IMR-90 (cell line): Measurements from ENCODE around the gene CELA1. TPM values are rescaled to one million over a fixed set of nuclear protein-coding genes. Genes with fewer than 3 reads are reported as not detected.

Experiments
- ATAC-seq: fragments of 200-7000 bp; cut with Tn5 transposase; 2 replicates; pipeline ENCODE4 v1.9.1; 2020; ENCODE audit warnings: low read depth, mild to moderate bottlenecking, moderate library complexity
- BruUV-seq: library from RNA; stranded (reverse); fragments of 400-500 nt; replicated peaks from 2 replicates; lab custom pipeline; 2021; lab: Mats Ljungman, UMichigan
- CTCF ChIA-PET: fragments of 300-600 bp; formaldehyde crosslinking; extraction: SDS; loops from one replicate; lab custom pipeline; 2021; ENCODE audit warnings: antibody characterized with exemption; lab: Yijun Ruan, JAX
- POLR2A ChIA-PET: fragments of 300-600 bp; sonication (Branson Sonifier 250); formaldehyde crosslinking; loops from one replicate; lab custom pipeline; 2022; ENCODE audit warnings: antibody characterized with exemption; ENCODE audit not compliant: unreplicated experiment; lab: Charles Lee
- DNase-seq: peaks from one replicate; pipeline ENCODE4 v3.0.0; 2013
- H2AFZ ChIP-seq: replicated peaks from 2 replicates; pipeline ENCODE3; 2013; ENCODE audit warnings: low read length, mild to moderate bottlenecking; ENCODE audit not compliant: poor library complexity
- H2AK5ac ChIP-seq: 2 replicates; pipeline ENCODE4 v1.6.1; 2013; ENCODE audit warnings: low read depth, low read length, inconsistent platforms
- H2AK9ac ChIP-seq: replicated peaks from 2 replicates; pipeline ENCODE3; 2013; ENCODE audit warnings: mild to moderate bottlenecking, low read depth, low read length, moderate library complexity; ENCODE audit not compliant: poor library complexity
- H2BK120ac ChIP-seq: 2 replicates; pipeline ENCODE4 v1.6.1; 2013; ENCODE audit warnings: low read depth, low read length, inconsistent platforms
- H2BK15ac ChIP-seq: 3 replicates; pipeline ENCODE4 v1.6.1; 2013; ENCODE audit warnings: low read depth, low read length, inconsistent platforms
- H2BK20ac ChIP-seq: 2 replicates; pipeline ENCODE4 v1.6.1; 2013; ENCODE audit warnings: low read depth, mild to moderate bottlenecking, inconsistent platforms, low read length, moderate library complexity
- H2BK5ac ChIP-seq: 2 replicates; pipeline ENCODE4 v1.6.1; 2013; ENCODE audit warnings: mild to moderate bottlenecking, low read depth, low read length, inconsistent platforms; ENCODE audit not compliant: poor library complexity, severe bottlenecking
- H3K14ac ChIP-seq: replicated peaks from 2 replicates; pipeline ENCODE4 v1.6.1; 2013; ENCODE audit warnings: low read depth, low read length, inconsistent platforms
- H3K18ac ChIP-seq: 2 replicates; pipeline ENCODE4 v1.6.1; 2013; ENCODE audit warnings: low read depth, low read length, control low read depth
- H3K23ac ChIP-seq: 2 replicates; pipeline ENCODE4 v1.6.1; 2013; ENCODE audit warnings: low read depth, low read length, inconsistent platforms
- H3K27ac ChIP-seq: 2 replicates; pipeline ENCODE4 v1.5.1; 2013; ENCODE audit warnings: mild to moderate bottlenecking, control low read depth, low read length; ENCODE audit not compliant: insufficient read depth
- H3K27me3 ChIP-seq: 2 replicates; pipeline ENCODE4 v1.6.1; 2013; ENCODE audit warnings: low read length; ENCODE audit not compliant: control insufficient read depth, insufficient read depth
- H3K36me3 ChIP-seq: 2 replicates; pipeline ENCODE4 v1.6.1; 2013; ENCODE audit warnings: low read length, mixed read lengths; ENCODE audit not compliant: control insufficient read depth, insufficient read depth
- H3K4ac ChIP-seq: 2 replicates; pipeline ENCODE4 v1.6.1; 2013; ENCODE audit warnings: low read depth, low read length, inconsistent platforms
- H3K4me1 ChIP-seq: 2 replicates; pipeline ENCODE4 v1.6.1; 2013; ENCODE audit warnings: low read length, mixed read lengths; ENCODE audit not compliant: control insufficient read depth, insufficient read depth
- H3K4me2 ChIP-seq: 2 replicates; pipeline ENCODE4 v1.6.1; 2013; ENCODE audit warnings: low read depth, mild to moderate bottlenecking, control low read depth, low read length, moderate library complexity
- H3K4me3 ChIP-seq: 2 replicates; pipeline ENCODE4 v1.5.1; 2013; ENCODE audit warnings: low read depth, mild to moderate bottlenecking, control low read depth, low read length, moderate library complexity; ENCODE audit not compliant: insufficient read depth
- H3K56ac ChIP-seq: 2 replicates; pipeline ENCODE4 v1.6.1; 2013; ENCODE audit warnings: low read length, inconsistent platforms; ENCODE audit not compliant: insufficient read depth; ENCODE audit errors: extremely low read depth
- H3K79me1 ChIP-seq, 2 experiments: 2 replicates each; pipeline ENCODE4 v1.6.1; 2013; ENCODE audit warnings: low read length in 2 of 2, inconsistent platforms in 1 of 2, low read depth in 1 of 2
- H3K9ac ChIP-seq: 2 replicates; pipeline ENCODE4 v1.6.1; 2013; ENCODE audit warnings: low read depth, low read length, control low read depth
- H3K9me1 ChIP-seq: 2 replicates; pipeline ENCODE4 v1.6.1; 2013; ENCODE audit warnings: low read length, inconsistent platforms; ENCODE audit not compliant: insufficient read depth
- H3K9me3 ChIP-seq: 2 replicates; pipeline ENCODE4 v1.6.1; 2013; ENCODE audit warnings: low read length; ENCODE audit not compliant: control insufficient read depth, insufficient read depth
- H4K20me1 ChIP-seq: 2 replicates; pipeline ENCODE4 v1.6.1; 2013; ENCODE audit warnings: low read length, inconsistent platforms; ENCODE audit not compliant: insufficient read depth
- H4K5ac ChIP-seq: 2 replicates; pipeline ENCODE4 v1.6.1; 2013; ENCODE audit warnings: mild to moderate bottlenecking, low read depth, low read length, control low read depth
- H4K8ac ChIP-seq, 2 experiments: 2 replicates each; pipeline ENCODE4 v1.6.1; 2013; ENCODE audit warnings: low read depth in 2 of 2, low read length in 2 of 2, control low read depth in 1 of 2, inconsistent platforms in 1 of 2
- H4K91ac ChIP-seq: 2 replicates; pipeline ENCODE4 v1.6.1; 2013; ENCODE audit warnings: low read depth, low read length, inconsistent platforms; ENCODE audit not compliant: insufficient read depth
- BHLHE40 ChIP-seq: fragments of 150-350 bp; IDR thresholded peaks from 2 replicates; pipeline ENCODE4 v1.6.1; 2016; ENCODE audit warnings: mild to moderate bottlenecking, low read depth, low read length
- CEBPB ChIP-seq: IDR thresholded peaks from 2 replicates; pipeline ENCODE4 v1.6.1; 2012; ENCODE audit warnings: low read depth, low read length, improper control_type of control experiment
- CHD1 ChIP-seq: IDR thresholded peaks from 2 replicates; pipeline ENCODE4 v1.6.1; 2012; ENCODE audit warnings: low read depth, low read length, improper control_type of control experiment
- ELK1 ChIP-seq: fragments of 150-350 bp; IDR thresholded peaks from 2 replicates; pipeline ENCODE4 v1.6.1; 2016; ENCODE audit warnings: low read depth, mild to moderate bottlenecking, low read length, moderate library complexity, borderline replicate concordance
- FOS ChIP-seq: fragments of 150-350 bp; IDR thresholded peaks from 2 replicates; pipeline ENCODE4 v1.6.1; 2016; ENCODE audit warnings: low read depth, low read length
- MAFK ChIP-seq: IDR thresholded peaks from 2 replicates; pipeline ENCODE4 v1.6.1; 2012; ENCODE audit warnings: low read depth, low read length, improper control_type of control experiment
- MAZ ChIP-seq: IDR thresholded peaks from 2 replicates; pipeline ENCODE4 v1.6.1; 2012; ENCODE audit warnings: low read depth, mild to moderate bottlenecking, low read length, improper control_type of control experiment, moderate library complexity, borderline replicate concordance
- MXI1 ChIP-seq: IDR thresholded peaks from 2 replicates; pipeline ENCODE4 v1.6.1; 2012; ENCODE audit warnings: low read depth, mild to moderate bottlenecking, low read length, moderate library complexity, borderline replicate concordance
- NFE2L2 ChIP-seq: fragments of 150-350 bp; IDR thresholded peaks from 2 replicates; pipeline ENCODE4 v1.6.1; 2016; ENCODE audit warnings: low read depth, mild to moderate bottlenecking, low read length
- POLR2A ChIP-seq: IDR thresholded peaks from 2 replicates; pipeline ENCODE4 v1.6.1; 2012; ENCODE audit warnings: mild to moderate bottlenecking, low read depth, low read length
- RAD21 ChIP-seq: IDR thresholded peaks from 2 replicates; pipeline ENCODE4 v1.6.1; 2012; ENCODE audit warnings: low read length, improper control_type of control experiment
- RCOR1 ChIP-seq: IDR thresholded peaks from 2 replicates; pipeline ENCODE4 v1.6.1; 2012; ENCODE audit warnings: mild to moderate bottlenecking, low read length, improper control_type of control experiment; ENCODE audit not compliant: insufficient replicate concordance
- RFX5 ChIP-seq: IDR thresholded peaks from 2 replicates; pipeline ENCODE4 v1.8.0; 2012; ENCODE audit warnings: low read depth, mild to moderate bottlenecking, low read length, moderate library complexity
- SMC3 ChIP-seq: fragments of 150-350 bp; IDR thresholded peaks from 2 replicates; pipeline ENCODE4 v1.6.1; 2016; ENCODE audit warnings: low read depth, mild to moderate bottlenecking, antibody characterized with exemption, low read length, moderate library complexity
- WGBS, 2 experiments: methylation state at CpG; one replicate each; pipeline versions ENCODE4 v1.1.5 to v1.1.7; 2013; ENCODE audit warnings: missing lambda C conversion rate in 2 of 2; ENCODE audit not compliant: insufficient read length in 1 of 2; ENCODE audit errors: extremely low coverage in 2 of 2; 5-methylcytosine and 5-hydroxymethylcytosine counted together
- dilution Hi-C: fragments of 300-500 bp; cut with HindIII; formaldehyde crosslinking; loops from one replicate; pipeline ENCODE4 v1.14.3; 2018; ENCODE audit warnings: low sequenced_read_pairs; ENCODE audit not compliant: unreplicated experiment
- in situ Hi-C: fragments of 300-500 bp; cut with MboI; formaldehyde crosslinking; loops from 3 replicates; pipeline ENCODE4 v1.14.3; 2019; ENCODE audit warnings: low sequenced_read_pairs, inconsistent platforms, mixed read lengths
- intact Hi-C: fragments of 100-400 bp; cut with micrococcal nuclease; formaldehyde crosslinking; loops from 2 replicates; pipeline ENCODE4 v1.10.0; 2022
- polyA plus RNA-seq, 3 experiments: library from polyadenylated mRNA; depleted of rRNA; stranded (reverse); fragments of >200 nt; gene quantifications; 2 replicates each; pipeline ENCODE4 v1.2.3, GENCODE V29; 2012; ENCODE audit warnings: low replicate concordance in 1 of 3
- total RNA-seq: library from RNA; depleted of rRNA; stranded (reverse); fragments of >200 nt; gene quantifications from 2 replicates; pipeline ENCODE4 v1.2.3, GENCODE V29; 2012
- TF ChIP-seq, protein P1 (sequence below): fragments of 150-350 bp; IDR thresholded peaks from 2 replicates; pipeline ENCODE4 v1.6.1; 2017; ENCODE audit warnings: mild to moderate bottlenecking, antibody characterized with exemption, low read length, low read depth
- TF ChIP-seq, protein P2 (sequence below): conservative IDR thresholded peaks from 2 replicates; pipeline ENCODE4 v1.5.1; 2012; ENCODE audit warnings: mild to moderate bottlenecking, low read depth, low read length, improper control_type of control experiment

The CELA1 gene
- total and polyA plus RNA-seq, 2 of the 4 experiments (the other 2 are of a cell fraction), result not detected

GRCh38 chr12:51359851-51360250 lies 13.4 kb upstream of the CELA1 start:
- POLR2A ChIA-PET, result no interaction called here
- in situ Hi-C loops (loop anchor here (25.0 kb wide), 1 partner anchor 848 kb away; the partner anchor contains the start of gene DIP2B), intact Hi-C loops (no loop called here), dilution Hi-C loops (no loop called here)
- Histone ChIP-seq H3K9me3 (no peaks in the 10 kb centered on the region), H2BK20ac (no peak overlapping the region), H4K91ac (no peak overlapping the region), H2BK120ac (no peak overlapping the region), H3K9ac (no peak overlapping the region), H3K27me3 (peaks cover 3% of the 10 kb centered on the region; the same call in 1 of the 2 replicates), H3K4me1 (peaks cover 2% of the 10 kb centered on the region), H4K5ac (no peak overlapping the region), H3K23ac (no peak overlapping the region), H3K36me3 (0 out of 2 replicates have a peak, but pooled peaks cover 1% of the 10 kb centered on the region), H4K8ac (no peak overlapping the region), H4K20me1 (no peaks in the 10 kb centered on the region), H3K27ac (no peak overlapping the region), H3K4me2 (no peak overlapping the region), H3K56ac (no peak overlapping the region), H2BK5ac (no peak overlapping the region), H2AK9ac (no peak overlapping the region), H3K4me3 (no peak overlapping the region), H3K14ac (no peak overlapping the region), H3K4ac (no peak overlapping the region), H2AFZ (no peak overlapping the region), H3K79me1 (no peaks in the 10 kb centered on the region), H3K9me1 (peaks cover 12% of the 10 kb centered on the region; the same call in 1 of the 2 replicates), H2BK15ac (no peak overlapping the region), H3K18ac (no peak overlapping the region), H2AK5ac (no peak overlapping the region)
- WGBS, 2 experiments, result no CpG with 5 or more reads among the region's 4 CpGs
- TF ChIP-seq FOS (no peak), CEBPB (no peak), POLR2A (no peak), MXI1 (no peak), RFX5 (no peak), NFE2L2 (no peak), MAZ (no peak), ELK1 (no peak), SMC3 (no peak), CHD1 (no peak), RAD21 (no peak), RCOR1 (no peak), MAFK (no peak), BHLHE40 (no peak)
- TF ChIP-seq, protein P1, sequence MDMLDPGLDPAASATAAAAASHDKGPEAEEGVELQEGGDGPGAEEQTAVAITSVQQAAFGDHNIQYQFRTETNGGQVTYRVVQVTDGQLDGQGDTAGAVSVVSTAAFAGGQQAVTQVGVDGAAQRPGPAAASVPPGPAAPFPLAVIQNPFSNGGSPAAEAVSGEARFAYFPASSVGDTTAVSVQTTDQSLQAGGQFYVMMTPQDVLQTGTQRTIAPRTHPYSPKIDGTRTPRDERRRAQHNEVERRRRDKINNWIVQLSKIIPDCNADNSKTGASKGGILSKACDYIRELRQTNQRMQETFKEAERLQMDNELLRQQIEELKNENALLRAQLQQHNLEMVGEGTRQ, result no peak
- TF ChIP-seq, protein P2, sequence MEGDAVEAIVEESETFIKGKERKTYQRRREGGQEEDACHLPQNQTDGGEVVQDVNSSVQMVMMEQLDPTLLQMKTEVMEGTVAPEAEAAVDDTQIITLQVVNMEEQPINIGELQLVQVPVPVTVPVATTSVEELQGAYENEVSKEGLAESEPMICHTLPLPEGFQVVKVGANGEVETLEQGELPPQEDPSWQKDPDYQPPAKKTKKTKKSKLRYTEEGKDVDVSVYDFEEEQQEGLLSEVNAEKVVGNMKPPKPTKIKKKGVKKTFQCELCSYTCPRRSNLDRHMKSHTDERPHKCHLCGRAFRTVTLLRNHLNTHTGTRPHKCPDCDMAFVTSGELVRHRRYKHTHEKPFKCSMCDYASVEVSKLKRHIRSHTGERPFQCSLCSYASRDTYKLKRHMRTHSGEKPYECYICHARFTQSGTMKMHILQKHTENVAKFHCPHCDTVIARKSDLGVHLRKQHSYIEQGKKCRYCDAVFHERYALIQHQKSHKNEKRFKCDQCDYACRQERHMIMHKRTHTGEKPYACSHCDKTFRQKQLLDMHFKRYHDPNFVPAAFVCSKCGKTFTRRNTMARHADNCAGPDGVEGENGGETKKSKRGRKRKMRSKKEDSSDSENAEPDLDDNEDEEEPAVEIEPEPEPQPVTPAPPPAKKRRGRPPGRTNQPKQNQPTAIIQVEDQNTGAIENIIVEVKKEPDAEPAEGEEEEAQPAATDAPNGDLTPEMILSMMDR, result no peak
- DNase-seq, result no peak
- no peak for ATAC-seq
- BruUV-seq, result no TSS peak
- CTCF ChIA-PET, result no interaction called here
